Amygdala (tissue), 56 donors: ENCODE measurements around the gene MT1HL1.
"Not testable (repeated sequence)": the region's sequence is repeated elsewhere in the genome, so short reads cannot be mapped to it uniquely, and the experiment has no call there.

Source experiments
- DNase-seq, 56 donors: peaks; one replicate each; lab custom pipeline; 2025; lab: John Stamatoyannopoulos, UW

The MT1HL1 gene

DNA sequence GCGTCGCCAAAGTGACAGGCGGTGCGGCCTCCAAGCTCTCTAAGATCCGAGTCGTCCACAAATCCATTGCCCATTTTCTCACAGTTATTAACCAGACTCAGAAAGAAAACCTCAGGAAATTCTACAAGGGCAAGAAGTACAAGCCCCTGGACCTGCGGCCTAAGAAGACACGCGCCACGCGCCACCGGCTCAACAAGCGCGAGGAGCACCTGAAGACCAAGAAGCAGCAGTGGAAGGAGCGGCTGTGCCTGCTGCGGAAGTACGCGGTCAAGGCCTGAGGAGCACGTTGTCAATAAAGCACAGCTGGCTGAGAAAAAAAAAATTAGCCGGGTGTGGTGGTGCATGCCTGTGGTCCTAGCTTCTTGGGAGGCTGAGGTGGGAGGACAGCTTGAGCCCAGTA is 22.8 kb downstream of the MT1HL1 start:
- not testable (repeated sequence) for DNase-seq

DNA sequence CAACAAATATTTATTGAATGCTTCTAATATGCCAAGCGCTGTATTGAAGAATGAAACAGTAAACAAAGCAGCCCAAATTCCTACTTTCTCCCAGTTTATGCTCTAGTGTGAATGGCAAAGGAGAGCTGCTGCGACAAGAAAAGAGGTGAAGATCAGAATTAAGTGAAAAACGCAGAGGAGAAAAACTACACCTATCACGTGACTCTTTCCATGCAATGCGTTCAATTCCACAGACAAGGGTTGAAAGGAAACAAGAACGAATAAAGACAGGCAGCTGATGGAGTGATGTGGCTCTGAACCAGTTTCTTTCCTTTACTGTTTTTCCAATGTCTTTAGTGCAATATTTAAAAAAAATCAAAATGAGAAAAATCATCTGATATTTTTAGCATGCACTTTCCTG is 23.6 kb downstream of the MT1HL1 start:
- DNase-seq: no peak

DNA sequence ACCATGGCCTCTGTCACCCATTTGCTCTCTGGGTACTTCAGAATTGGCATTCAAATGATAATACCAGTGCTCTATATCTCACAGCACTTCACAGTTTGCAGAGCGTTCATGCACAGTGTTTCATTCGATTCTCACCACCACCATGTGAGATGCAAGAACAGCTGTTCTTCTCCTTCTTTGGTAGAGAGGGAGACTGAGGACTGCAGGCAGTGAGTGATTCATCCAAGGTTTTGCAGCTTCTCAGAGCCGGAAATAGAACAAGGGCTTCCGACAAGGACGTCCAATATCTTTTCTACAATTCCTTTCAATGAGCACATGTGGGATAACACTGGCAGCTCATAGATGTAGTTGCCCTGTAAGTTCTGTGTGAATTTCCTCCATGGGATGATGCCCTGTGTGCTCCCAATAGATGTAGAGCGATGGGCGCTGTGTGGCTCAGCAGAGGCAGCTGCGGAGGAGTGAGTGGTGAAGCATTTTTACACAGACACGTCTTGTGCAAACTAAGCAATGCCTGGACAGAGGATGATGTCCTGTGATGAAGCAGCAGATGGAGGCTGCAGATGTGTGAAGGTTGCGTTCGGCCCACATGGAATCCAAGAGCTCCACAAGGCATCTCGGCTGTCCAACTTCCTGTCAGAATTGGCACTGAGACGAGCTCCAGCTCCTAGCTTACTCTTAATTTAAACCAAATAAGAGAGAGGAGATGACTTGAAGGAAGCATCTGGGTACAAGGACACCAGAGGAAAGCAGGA is 24.9 kb downstream of the MT1HL1 start:
- peak in 10 of 56 donors; percentile 6 to 72 (median 20) for DNase-seq

DNA sequence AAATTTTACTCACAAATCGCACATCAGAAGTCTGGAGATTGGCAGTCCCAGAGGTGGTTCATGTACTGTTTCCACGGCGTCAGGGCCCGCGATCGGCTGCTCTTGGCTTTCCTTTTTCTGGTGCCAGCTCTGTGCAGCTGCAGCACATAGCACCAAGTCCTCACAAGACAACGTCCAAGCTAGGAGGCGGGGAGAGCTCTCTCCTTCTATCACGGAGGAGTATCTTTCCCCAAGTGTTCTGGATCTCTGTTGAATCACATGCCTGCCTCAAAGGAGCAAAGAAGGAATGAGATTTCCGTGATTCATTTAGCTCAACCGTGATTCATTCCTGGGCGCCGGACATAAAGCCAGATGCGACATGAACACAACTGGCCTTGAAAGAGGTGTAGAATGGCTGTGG is 25.5 kb downstream of the MT1HL1 start:
- DNase-seq: peak in 7 of 56 donors; percentile 6 to 61 (median 40)

DNA sequence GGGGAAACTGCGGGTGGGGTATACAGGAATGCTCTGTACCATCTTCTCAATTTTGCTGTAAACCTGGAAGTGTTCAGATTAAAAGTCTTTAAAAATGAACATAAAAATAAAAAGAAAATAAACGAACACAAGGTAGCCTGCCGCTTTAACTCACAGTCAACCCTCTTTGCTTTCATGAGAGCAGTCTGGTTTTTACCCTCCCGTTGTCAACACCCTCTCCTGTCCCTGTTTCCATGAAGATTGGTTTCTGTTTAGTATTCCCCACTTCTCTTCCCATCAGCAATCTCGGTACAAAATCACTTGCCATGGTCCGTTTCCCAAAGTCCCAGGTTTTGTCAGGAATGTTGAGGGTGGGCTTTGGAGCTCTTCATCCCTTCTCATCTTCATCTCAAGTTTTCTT is 28.8 kb downstream of the MT1HL1 start:
- DNase-seq: no peak

DNA sequence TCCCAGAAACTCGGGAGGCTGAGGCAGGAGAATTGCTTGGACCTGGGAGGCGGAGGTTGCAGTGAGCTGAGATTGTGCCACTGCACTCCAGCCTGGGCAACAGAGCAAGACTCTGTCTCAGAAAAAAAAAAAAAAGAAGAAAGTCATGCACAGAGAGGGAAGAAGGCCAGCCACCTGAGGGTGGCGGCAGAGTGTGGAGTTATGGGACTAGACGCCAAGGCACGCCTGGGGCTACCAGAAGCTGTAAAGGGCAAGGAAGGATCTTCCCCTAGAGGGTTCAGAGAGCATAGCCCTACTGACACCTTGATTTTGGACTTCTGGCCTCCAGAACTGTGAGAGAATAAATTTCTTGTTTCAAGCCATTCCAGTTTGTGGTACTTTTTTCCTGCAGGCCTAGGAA is 30.2 kb downstream of the MT1HL1 start:
- not testable (repeated sequence) for DNase-seq

DNA sequence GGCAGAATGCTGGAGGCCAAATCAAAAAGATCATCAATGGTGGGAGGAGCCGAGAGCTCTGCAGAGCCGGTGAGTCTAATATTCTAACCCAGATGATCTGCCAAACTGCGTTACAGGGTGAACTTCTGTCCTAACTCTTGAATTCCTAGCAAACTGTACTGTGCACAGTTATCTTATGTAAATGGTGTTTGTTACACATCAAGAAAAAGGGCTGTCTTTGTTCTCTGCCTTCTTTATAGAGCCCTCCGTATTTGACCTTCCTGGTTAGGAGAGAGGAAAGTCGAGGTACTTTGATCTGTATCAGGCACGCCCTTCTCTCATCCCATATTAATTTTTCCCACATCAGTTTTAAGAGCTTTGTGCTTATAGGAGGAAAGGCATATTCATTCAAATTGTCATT is 37.6 kb downstream of the MT1HL1 start:
- no peak for DNase-seq

DNA sequence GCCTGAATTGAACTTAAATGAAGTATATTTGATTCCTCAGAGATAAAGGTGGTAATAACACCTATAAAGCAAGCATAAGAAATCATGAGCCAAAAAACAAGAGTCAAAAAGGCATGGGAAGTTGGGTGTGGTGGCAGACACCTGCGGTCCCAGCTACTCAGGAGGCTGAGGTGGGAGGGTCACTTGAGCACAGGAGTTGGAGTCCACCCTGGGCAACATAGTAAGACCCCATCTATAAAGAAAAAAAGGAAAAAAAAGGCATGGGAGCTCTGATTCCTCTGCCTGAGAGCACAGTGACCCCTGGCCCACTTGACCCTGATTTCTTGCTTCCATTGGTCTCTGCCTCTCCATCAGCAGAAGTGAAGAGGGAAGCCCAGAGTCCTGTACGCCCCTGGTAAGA is 40.3 kb downstream of the MT1HL1 start:
- DNase-seq: no peak

DNA sequence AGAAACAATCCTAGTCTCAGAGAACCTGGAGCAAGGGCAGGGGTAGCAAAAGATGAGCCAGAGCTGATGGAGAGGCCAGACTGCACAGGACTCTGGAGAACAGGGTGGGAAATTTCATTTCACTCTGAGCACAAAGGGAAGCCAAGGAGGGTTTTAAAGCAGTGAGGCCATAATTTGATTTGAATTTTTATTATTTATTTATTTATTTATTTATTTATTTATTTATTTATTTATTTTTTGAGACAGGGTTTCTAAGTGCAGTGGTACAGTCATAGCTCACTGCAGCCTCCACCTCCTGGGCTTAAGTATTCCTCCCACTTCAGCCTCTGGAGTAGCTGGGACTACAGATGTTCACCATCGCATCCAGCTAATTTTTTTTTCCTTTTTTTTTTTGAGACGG is 45.1 kb downstream of the MT1HL1 start:
- no peak for DNase-seq

DNA sequence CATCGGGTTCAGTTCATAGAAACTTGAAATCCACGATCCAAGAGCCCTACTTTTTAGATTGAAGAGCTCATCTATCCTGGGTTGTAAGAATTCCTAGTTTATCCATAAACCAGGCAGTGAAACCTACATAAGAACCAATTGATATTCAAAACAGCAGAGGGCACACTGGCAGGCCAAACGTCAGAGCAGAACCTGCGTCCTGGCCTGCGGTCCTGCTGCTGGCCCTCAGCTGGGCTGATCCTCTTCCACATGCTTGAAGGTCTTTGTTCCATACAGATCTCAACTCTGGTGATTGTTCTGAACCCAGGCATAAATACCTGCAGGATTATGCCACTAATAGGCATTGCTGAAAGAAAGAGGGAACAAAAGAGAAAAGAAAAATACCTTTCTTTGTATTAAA is 47.0 kb downstream of the MT1HL1 start:
- no peak for DNase-seq
